NCI-H2081 (cell line): ENCODE results near the gene MRPL14.

ENCODE experiments used
- DNase-seq, 2 experiments: peaks; one replicate each; lab custom pipeline; 2025; lab: John Stamatoyannopoulos, UW

MRPL14 gene

GRCh38 chr6:44078827-44079671 lies 48.2 kb downstream of the MRPL14 start:
- DNase-seq = no peak

GRCh38 chr6:44078219-44078826 lies 48.9 kb downstream of the MRPL14 start:
- DNase-seq = no peak

DNA sequence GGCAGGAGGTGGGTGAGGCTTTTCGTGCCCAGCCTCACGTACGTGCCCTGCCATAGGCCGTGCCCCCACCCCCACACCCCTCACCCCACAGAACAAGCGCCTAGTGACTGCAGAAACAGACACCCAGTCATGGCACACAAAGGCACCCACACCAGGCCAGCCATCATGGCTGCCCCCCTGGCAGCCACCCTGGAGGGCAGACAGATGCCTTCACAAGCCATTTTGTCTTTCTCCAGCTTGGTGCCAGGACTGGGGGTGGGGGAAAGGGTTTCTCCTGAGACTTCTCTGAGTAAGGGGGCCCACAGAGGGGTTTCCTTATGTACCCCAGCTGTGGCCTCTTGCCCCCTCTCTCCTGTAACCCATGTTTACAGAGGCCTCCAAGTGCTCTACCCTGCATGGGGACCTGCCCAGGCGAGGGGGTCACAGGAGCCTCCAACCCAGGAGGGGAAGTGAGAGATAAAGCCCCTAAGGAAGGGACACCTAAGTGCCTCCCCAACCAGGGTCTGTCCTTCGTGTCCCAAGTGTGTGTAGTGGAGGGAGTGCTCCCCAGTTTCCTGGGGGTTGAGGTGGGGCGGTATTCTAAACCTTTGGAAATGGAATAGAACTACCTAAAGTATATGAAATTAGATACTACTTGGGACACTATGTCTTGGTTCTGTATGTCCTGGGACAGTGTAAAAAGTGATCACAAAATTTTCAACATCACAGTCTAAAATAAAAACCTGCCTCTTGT lies 49.9 kb downstream of the MRPL14 start:
- no peak for DNase-seq

DNA sequence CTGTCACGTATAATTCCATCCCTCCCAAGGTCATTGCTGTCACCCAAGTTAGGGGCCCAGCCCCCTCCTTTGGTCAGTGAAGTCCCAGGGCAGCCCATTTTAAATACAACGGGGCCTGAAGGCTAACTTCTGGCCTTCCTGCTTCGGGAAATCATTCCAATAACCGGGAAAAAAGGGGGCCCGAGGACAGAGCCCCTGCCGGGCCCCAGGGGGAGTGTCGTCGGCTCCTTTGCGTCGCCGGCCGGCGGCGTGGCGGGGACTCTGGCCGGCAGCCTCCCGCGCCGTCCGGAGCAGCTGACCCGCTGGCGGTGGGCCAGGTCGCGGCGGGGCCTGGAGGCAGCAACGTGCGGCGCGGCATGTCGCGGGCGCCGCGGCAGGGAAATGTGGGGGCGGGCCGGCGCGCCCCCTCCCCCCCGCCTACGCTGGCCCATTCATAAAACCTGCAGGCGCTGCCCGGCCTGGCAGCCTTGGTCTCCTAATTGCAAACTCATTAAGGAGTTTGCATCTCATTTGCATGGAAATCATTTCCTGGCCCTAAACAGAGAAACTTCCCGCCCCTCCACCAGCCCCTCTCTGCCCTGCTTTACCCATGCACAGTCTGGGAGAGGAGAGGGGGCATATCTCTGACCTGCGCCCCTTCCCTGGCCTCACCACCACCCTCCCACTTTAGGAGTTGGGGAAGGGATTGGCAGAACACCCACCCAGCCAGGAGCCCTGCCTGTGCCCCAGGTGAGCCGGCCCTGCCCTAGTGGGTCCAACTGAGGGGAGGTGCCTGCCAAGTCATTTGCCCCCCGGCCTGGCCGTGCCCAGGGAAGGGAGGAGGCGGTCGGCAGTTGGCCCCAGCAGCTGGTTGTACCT lies 50.7 kb downstream of the MRPL14 start:
- DNase-seq = no peak

DNA sequence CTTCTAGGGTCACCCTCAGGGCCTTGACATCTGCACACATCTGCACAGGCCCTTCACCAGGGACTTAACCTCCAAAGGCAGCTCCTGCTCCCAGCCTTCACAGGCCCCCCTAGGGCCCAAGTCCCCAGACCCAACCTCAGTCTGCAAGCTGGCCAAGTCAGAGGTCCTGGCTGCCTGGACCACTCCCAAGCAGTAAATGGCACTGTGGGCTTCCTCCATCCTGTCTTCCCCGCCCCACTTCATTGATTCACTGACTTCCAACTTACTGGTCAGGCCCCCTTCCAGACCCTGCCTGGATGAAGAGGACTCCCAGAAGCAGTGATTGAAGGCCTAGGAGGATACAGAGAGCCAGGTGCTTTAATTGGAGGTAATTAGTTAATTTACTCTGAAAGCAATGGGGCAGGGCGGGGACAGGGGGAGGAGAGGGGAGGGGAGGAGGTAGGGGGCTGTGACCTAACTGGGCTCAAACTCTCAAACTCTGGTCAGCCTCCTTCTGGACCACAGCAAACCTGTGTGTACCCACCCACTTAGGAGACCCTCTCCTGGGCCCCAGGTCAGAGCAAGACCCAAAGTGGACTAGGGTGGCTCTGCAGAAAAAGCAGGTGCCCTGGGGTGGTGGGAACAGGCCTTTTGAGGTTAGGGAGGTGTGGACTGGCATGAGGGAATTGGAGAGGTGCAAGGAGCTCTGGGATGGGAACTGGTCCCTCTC lies 51.5 kb downstream of the MRPL14 start:
- no peak for DNase-seq

- DNase-seq = no peak
Observed at GRCh38 chr6:44074813-44075646, 52.2 kb downstream of the MRPL14 start.

- DNase-seq = no peak
Observed at GRCh38 chr6:44074439-44074812, 52.8 kb downstream of the MRPL14 start.

DNA sequence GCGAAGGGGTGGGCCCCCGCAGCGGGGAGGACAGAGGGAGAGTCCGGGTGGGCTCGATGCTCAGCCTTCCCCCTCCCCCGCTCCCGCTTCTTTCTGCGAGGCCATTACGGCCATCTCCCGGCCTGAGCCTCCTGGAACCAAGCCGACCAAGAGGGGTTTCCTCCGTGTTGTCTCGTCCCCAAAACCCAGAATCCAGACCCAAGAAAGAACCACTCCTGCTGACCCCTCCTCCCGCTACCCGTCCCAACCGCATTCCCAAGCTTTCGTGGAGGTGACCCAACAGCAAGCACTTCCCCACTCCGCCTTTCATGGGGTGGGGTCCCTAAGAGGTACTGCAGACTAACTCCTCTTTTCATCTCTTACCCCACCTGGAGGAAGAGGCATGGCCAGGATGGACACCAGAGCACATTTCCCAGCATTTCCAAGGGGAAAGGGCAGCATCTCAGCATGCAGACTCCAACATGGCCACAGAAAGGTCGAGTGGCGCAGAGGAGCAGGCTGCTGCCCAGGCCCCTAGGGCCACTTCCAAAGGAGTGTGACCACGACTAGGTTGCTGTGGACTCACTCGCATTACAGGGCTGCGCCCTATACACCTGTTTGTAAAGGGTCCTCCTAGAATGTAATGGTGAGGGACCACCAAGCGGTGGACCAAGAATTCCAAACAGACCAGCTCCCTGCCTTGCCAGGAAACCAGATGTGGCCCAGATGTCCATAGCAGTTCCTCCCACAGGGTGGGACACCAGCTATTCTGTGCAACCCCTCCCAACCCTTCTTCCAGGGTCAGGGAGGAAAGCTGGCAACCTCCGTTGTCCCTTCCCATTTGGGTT lies 53.4 kb downstream of the MRPL14 start:
- DNase-seq = no peak

DNA sequence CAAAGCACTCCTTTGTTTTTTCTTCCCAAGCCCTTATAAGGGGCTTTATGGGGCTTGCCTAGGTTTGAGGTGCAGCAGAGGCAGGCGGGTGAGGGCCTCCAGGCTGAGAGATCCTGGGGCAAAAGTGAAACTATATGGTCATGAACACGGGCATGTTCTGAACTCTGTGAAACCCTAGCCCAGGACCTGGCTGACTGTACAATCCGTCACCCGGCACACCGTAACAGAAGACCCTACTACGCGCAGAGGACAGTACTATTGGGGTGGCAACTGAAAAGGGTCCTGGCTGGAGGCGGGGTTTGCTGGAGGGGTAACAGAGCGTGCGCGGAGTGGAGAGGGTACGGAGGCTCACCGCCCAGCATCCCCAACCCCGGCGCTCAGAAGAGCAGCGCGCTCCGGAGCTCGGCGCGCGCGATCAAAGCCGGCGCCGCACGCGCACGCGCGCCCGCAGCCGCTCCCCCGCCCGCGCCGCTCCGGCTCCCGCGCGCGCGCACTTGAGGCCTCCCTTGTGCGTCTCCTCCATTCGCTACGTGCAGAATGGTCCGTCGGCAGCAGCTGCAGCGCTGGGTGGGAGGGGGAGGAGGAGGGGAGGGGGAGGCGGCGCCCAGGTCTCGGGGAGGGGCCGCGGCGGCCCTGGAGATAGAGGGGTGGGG lies 54.2 kb downstream of the MRPL14 start:
- DNase-seq = no peak

GRCh38 chr6:44072452-44072958 lies 54.7 kb downstream of the MRPL14 start:
- no peak for DNase-seq

- DNase-seq = no peak
Observed at GRCh38 chr6:44071670-44072451, 55.4 kb downstream of the MRPL14 start.

- no peak for DNase-seq
Observed at GRCh38 chr6:44068607-44069296, 58.5 kb downstream of the MRPL14 start.

DNA sequence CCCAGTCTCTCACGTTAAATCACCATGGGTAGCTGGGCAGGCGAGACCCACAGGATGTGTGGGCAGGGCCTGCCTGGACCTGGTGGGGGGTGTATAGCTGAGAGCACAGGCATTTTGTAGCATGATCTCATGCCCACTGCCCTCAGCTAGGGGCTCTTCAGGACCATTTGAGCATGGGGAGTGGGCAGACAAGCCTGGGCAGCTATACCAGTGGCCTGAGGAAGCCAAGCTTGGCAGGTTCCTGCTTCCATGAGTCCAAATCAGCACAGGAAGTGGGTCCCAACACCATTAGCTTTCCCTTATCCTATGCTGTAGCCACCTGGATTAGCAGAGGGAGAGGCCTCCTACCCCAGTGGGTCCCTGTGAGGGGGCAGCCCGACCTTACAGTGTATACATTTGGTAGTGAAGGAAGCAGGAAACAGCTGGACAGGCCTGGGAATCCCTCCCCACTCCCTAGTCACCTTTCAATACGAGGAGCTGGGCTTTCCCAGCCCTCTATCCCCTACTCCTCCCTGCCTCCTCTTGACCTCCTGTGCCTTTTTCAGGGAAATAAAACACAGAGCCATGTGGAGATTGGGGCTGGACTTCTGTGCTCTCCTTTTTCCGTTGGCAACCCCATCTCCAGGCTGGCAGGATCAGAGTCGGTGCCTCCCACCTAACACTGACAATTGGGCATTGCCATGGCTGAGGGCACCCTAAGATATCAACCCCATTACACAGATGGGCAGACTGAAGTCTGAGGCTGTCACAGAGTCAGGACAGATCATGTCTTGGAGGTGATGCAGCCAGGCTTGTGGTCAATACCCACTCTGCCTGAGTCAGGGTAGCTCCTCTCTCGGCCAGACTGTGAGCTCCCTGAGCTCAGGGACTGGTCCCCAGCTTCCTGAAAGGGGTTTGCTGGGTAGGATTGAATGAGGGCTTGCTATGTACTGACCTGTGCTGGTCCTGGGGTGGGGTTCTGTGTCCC lies 59.8 kb downstream of the MRPL14 start:
- no peak for DNase-seq

DNA sequence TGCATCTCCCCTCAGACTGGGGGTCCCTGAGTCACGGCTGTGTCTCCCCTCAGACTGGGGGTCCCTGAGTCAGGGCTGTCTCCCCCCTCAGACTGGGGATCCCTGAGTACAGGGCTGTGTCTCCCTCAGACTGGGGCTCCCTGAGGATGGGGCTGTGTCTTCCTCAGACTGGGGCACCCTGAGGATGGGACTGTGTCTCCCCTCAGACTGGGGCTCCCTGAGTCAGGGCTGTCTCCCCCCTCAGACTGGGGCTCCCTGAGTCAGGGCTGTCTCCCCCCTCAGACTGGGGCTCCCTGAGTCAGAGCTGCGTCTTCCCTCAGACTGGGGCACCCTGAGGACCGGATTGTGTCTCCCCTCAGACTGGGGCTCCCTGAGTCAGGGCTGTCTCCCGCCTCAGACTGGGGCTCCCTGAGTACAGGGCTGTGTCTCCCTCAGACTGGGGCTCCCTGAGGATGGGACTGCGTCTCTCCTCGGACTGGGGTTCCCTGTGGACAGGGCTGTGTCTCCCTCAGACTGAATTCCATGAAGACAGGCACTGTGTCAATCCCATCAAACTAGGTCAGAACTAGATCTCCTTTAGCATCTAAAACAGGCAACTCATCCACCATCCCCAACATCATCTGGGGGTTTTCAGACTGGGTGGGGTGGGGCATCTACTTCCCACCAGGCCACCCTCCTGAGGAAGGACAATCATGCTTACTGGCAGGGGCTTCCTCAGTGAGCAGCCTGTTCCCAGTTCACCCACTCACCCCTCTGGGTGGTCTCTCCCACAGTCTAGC lies 60.7 kb downstream of the MRPL14 start:
- no peak for DNase-seq

DNA sequence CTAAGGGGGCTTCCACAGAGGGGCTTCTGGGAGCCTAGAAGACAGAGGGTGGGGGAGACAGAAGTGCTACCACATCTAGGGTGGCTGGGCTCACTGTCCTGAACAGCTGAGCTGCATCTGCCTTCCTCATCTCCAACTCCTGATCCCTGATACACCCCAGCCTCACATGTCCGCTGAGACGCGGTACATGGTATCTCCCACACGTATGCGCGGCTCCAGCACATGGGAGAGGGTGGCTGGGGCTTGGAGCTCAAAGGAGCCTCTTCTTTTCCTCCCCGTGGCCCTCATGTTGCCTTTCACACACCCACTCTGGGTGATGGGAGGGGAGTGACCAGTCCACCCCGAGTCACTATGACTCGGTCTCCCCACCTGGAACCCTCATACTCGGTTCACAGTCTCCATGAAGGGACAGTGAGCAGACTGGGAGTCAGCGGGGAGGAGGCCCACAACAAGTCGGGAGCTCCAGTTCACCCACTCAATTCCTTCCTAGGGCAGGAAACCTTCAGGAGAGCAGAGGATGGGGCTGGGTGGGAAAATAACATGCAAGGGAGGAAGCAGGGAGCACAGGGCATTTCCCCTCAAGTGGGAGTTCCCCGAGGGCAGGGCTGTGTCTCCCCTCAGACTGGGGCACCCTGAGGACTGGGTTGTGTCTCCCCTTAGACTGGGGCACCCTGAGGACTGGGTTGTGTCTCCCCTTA lies 61.7 kb downstream of the MRPL14 start:
- no peak for DNase-seq
